NCI-H82 treated with DMSO at 0.1 percent for 48 hours (cell line): ENCODE measurements around the gene CCDC77.

Source experiments
- DNase-seq: peaks from one replicate; lab custom pipeline; 2025; ENCODE audit not compliant: unreplicated experiment; lab: John Stamatoyannopoulos, UW

The CCDC77 gene

DNA sequence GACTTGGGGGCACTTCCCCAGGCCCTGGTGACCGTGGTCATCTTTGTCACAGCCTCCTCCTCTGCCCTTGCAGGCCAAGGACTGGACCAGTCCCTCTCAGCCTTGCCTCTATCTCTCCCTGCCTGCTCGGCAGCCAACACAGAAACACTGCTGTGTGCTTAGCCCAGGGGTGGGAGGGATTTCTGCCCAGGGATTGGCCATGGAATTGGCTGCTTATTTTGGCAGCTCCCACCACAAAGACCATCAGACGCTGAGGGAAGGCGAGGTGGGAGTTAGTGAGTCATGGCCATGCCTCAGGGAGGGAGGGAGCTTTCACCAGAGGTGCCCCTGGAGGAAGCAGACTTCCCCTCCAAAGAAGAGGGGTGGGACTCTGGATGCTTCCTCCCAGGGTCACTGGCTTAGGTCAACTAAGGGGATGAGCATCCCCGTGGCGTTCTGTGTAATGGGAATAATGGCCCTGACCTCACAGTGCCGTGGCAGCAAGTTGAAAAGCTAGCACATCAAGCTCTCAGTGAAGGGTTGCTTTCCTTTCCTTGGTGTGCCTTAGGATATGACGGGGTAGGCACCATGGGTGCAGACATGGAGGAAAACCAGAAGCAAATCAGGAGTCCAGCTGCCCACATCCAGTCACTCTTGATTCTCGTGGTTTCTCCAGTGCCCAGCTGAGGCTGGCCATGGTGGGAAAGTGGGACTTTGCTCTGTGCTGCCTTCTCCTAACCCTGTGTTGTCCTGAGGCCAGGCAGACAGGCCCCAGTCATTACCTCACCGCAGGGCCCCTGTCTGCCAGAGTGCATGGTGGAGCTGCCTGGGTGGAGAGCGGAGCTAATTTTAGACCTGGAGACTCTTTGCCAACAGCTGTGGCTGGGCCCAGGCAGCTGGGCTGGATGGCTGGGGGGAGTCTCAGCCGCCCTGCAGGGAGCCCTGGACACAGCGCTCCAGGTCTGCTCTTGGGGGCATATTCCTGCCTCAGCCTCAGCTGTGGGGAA, 79.7 kb downstream of the CCDC77 start:
- no peak for DNase-seq

DNA sequence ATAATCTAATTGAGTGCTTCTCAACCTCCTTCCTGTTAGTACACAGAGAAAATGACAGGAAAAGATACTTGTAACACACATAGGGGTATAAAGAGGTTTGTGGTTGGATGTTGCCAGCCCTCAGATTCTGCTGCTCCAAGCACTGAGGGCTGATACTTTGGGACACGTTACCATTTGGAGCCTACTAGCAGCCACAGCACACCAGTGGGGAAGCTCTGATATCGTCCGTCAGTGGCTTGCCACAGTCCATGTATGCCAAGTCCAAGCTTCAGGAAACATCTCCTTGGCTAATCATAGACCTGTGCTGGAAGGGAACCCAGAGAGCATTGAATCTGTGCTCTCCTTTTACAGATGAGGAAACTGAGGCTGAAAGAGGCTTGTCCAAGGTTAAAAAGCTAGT, 80.6 kb downstream of the CCDC77 start:
- DNase-seq = no peak

DNA sequence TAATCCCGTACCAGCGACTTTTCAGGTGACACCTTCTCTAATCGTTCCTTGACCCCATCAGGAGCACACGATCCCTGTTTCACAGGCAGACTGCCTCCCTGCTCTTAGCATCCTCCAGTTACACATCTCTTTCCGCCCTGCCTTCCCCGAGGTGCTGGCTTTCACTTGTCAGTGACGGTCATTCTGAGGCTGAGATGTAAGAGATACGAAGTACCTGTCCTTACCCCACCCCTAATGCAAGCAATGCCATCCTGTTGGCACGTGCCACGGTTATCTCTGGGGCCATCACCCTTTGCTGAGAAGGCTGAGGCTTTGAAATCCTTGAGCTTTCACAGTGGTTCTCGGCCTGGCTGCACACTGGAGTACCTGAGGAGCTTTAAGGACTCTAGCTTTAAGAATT, 82.7 kb downstream of the CCDC77 start:
- DNase-seq = no peak

- no peak for DNase-seq
Observed at GRCh38 chr12:490260-490659, 88.8 kb downstream of the CCDC77 start.
